Measurements from ENCODE around the gene CCL2.

- TF ChIP-seq, protein P1, sequence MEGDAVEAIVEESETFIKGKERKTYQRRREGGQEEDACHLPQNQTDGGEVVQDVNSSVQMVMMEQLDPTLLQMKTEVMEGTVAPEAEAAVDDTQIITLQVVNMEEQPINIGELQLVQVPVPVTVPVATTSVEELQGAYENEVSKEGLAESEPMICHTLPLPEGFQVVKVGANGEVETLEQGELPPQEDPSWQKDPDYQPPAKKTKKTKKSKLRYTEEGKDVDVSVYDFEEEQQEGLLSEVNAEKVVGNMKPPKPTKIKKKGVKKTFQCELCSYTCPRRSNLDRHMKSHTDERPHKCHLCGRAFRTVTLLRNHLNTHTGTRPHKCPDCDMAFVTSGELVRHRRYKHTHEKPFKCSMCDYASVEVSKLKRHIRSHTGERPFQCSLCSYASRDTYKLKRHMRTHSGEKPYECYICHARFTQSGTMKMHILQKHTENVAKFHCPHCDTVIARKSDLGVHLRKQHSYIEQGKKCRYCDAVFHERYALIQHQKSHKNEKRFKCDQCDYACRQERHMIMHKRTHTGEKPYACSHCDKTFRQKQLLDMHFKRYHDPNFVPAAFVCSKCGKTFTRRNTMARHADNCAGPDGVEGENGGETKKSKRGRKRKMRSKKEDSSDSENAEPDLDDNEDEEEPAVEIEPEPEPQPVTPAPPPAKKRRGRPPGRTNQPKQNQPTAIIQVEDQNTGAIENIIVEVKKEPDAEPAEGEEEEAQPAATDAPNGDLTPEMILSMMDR (IDR thresholded peaks at IDR 0.05; ENCODE audit: insufficient read depth, low read depth, low read length): no peak
- no peak for TF ChIP-seq EZH2 (IDR thresholded peaks at IDR 0.05; ENCODE audit: insufficient read depth, low read length)
Measured at GRCh38 chr17:34291721-34292348, 36.8 kb downstream of the CCL2 start.

Measured in astrocyte (in vitro differentiated cells and primary cell).